HG03342 (cell line): Measurements from ENCODE around the gene ARHGAP32.

ENCODE experiments used
- ATAC-seq: cut with Tn5 transposase; IDR thresholded peaks from one replicate; pipeline ENCODE4 v1.9.1; 2021; ENCODE audit warnings: mild to moderate bottlenecking, moderate library complexity; ENCODE audit not compliant: unreplicated experiment

Gene ARHGAP32

DNA sequence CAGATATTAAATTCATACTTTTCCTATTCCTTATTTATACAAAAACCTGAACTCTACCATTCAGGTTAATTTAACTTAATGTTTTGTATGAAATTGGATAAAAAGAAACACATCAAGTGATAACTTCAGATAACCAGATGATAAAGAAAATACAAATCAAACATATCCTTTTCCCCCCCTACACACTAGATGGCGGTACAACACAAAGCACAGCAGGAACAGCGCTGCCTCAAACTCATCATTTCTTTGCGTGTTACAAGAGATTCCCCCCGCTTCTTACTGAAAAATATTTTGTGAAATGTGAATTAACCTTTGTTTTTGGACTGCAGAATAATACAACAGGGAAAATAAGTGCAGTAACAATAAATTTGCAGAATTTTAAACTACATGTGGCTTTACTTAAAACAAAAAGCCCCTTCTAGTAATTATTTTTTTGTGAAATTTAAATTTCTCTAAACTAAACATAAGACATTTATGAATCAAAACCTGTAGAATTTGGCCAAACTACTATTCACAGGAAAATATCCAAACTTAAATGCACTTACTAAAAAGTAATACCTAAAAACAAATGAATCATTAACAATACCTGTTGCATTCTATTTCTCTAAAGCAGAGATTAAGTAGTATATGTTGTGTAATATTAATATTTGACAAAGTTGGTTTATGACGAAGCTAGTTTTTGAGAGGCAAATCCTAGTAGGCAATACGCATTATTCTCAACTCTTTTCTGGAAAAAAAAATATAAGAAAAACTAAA is 74.4 kb downstream of the ARHGAP32 start:
- peak; percentile 84 for ATAC-seq

DNA sequence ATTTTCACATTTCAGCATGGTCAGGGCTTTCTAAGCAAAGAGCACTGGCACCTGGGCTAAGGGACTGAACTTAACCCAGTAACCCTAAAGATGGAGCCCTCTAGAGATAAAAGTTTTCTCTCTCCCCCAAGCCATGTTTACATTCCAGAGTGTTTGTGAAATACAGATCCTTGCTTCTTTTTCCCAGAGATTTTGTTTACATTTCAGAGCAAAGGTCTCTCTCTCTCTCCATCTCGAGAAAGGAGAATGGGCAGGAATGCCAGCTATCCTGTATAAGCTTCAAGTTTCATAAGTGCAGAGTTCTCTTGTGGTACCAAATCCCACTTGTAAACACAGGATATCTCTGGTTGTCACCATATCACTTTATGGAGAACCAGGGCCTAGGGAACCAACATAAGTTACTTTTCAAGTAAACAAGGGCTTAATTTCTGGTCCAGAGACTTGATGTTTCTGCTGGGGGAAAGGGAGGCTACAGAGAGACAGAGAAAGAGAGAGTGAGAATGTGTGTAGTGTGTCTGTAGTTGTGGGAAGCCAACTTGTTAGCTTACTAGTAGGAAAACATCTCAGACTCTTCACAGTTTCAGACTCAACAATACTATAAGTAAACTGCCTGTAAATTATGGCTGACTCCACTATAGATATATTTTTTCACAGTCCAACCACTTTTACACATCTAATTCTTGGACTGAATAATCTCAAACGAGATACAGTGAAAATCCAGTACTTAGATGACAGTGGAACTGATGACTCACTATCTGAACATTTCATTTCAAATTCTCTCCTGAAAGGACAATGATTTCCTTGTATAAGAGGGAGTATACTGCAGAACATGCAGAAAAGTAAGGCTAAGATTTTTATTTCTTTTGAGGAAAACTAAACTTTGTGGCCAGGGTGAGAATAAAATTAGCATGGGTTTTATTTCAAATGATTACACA is 76.2 kb downstream of the ARHGAP32 start:
- ATAC-seq, result no peak

DNA sequence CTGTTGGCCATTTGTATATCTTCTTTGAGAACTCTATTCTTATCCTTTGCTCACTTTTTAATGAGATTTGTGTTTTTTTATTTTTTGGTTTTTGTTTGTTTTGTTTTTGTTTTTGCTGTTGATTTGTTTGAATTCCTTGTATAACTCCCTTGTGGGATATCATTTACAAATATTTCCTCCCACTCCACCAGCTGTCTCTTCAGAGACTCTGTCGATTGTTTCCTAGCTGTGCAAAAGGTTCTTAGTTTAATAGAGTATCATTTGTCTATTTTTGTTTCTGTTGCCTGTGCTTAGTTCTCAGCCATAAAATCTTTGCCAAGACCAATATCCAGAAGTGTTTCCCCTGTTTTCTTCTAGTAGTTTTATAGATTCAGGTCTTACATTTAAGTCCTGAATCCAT is 82.4 kb downstream of the ARHGAP32 start:
- ATAC-seq, result no peak

DNA sequence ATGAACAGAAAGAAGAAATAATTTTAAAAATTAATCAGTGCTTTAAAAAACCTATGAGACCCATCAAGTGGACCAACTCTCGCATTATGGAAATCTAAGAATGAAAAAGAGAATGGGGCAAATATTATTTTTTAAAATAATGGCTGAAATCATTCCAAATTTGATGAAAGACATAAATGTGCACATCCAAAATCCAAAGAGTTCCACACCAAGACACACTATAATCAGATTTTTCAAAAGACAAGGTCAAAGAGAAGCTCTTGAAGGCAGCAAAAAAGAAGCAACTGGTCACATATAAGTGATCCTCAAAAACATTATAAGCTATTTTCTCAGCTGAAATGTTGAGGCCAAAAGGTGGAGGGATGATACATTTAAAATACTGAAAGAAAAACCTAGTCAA is 85.3 kb downstream of the ARHGAP32 start:
- no peak for ATAC-seq

DNA sequence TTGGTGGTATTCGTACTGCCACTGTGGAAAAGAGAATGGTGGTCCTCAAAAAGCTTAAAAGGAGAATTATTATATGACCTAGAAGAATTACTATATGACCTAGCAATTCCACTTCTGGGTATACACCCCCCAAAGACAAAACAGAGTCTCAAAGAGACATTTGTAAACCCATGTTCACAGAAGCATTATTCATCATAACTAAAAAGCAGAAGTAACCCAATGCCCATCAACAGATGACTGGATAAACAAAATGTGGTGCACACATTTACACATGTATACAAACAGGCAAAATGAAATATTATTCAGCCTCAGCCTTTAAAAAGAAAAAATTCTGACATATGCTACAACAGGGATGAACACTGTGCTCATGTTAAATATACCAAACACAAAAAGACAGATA is 89.4 kb downstream of the ARHGAP32 start:
- no peak for ATAC-seq

DNA sequence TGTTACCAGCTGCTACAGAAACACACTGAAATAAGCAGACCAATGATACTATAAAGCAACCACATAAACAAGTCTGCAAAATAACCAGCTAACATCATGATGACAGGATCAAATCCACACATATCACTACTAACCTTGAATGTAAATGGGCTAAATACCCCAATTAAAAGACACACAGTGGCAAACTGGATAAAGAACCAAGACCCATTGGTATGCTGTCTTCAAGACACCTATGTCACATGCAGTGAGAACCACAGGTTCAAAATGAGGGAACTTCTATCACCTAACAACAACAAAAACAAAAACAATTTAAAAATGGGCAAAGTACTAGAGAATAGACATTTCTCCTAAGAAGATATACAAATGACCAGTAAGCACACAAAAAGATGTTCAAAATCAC is 89.9 kb downstream of the ARHGAP32 start:
- no peak for ATAC-seq

DNA sequence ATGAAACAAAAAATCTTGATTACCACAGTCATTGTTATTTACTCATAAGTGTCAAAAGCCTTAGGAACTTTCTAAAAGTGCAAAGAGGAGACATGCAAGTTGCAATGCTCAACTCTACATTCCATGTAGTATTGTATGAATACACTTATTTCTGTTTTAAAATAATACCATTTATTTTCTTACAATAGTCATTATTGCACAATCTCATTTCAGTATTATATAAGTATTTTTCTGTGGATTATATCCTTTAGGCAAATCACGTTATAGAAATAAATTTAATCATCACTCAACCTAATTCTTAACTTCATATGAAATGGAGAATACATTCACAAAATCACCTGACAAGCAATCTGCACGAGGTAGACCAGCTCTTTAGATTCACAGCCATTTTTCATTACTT is 98.8 kb downstream of the ARHGAP32 start:
- no peak for ATAC-seq

DNA sequence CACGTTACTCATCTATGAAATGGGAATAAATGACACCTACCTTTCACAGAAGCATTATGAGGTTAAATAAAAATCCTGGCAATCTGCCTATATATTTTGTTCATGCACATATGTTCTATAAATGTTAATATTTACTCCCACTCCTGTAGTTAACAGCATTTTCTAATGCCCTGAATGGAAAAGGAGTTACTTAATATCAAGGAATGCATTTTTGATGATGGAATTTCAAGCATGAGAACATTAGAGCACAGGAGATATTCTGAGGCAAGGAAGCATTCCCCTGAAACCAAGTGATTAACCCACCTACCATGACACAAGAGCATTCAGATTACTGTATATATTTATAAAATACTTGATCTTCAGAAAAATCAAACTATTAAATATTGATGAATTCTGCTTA is 102.1 kb downstream of the ARHGAP32 start:
- no peak for ATAC-seq

DNA sequence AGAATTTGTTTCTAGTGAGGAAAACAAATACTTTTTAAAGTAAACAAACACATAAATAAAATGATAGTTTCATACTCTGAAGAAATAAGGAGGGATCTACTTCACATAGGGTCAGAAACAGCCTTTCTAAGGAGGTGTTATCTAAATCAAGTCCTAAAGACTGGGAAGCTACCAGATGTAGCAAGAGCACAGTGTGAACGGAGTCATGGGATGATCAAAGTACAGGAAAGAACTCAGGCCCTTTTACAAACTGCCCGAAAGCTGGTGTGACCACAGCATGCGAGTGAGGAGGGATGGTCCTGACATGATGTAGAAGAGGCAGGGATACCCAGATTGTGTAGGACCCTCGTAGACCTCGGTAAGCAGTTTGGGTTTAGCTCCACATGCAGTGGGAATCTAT is 102.8 kb downstream of the ARHGAP32 start:
- ATAC-seq, result no peak

DNA sequence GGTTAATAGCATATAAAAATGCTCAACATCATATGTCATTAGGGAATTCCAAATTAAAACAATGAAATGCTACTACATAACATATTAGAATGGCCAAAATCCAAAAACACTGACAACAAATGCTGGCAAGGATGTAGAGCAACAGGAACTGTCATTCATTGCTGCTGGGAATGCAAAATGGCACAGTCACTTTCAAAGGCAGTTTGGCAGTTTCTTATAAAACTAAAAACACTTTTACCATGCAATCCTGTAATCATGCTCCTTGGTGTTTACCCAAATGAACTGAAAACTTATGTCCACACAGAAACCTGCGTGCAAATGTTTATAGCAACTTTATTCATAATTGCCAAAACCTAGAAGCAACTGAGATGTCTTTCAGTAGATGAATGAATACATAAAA is 105.1 kb downstream of the ARHGAP32 start:
- ATAC-seq, result no peak

DNA sequence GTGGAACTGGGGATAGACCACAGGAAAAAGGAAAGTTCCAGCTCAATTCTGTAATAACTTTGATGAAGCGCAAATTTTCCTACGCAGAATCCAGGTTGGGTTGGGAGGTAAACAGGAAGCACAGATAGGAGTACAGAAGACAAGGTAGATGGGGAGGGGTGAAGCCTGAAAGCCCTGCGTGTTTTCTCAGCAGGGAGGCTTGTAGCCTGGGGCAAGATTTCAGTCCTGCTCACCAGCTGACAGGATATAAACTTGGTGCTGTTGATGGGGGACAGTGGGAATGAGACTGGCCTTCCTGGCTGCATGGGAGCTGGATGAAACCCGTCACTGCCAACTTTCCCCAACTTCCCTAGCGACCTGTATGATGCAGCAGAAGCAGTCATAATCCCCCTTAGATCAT is 114.9 kb downstream of the ARHGAP32 start:
- ATAC-seq, result no peak

DNA sequence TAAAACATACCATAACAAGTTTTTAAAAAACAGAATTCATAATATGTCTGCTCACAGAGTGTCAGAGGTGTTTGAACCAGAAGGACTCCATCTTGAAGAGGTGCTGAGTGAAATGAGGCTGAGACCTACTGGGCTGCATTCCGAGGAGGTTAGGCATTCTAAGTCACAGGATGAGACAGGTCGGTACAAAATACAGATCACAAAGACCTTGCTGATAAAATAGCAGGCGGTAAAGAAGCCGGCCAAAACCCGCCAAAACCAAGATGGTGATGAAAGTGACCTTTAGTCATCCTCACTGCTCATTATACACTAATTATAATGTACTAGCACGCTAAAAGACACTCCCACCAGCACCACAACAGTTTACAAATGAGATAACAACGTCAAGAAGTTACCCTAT is 116.4 kb downstream of the ARHGAP32 start:
- no peak for ATAC-seq

DNA sequence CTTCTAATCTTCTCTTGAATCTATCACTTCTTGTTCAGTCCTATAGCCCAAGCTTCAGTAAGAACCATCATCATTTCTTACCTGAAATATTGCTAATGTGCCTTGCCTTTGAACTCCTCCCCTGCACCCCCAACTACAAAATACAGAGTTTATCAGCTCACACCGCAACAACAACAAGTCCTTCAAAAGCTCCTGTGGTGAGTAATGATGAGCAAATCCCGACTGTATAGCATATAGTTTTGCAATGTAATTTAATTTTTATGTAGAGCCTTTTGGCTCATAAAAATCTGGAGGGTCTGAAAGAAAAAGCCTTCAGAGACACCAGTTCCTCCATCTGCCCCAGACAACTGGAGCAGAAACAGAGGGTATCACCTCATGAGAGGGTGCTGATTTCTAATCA is 124.7 kb downstream of the ARHGAP32 start:
- ATAC-seq, result no peak

DNA sequence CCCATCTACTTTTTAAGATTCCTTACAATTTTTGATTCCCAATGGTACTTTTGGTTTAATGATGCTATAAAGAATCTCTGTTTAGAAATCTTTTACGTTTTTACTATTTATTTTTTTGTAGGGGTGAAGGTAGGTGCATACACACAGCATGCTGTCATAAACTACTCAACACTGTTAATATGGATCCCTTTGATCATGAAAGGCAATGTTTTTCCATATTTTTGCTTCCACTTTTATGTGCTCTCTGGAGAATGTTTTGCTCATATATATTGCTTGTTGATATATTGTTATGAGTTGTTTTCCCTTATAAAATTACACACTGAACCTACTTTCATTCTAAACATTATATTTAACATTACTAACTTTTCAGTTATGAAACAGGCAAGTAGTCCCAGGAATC is 125.9 kb downstream of the ARHGAP32 start:
- no peak for ATAC-seq

DNA sequence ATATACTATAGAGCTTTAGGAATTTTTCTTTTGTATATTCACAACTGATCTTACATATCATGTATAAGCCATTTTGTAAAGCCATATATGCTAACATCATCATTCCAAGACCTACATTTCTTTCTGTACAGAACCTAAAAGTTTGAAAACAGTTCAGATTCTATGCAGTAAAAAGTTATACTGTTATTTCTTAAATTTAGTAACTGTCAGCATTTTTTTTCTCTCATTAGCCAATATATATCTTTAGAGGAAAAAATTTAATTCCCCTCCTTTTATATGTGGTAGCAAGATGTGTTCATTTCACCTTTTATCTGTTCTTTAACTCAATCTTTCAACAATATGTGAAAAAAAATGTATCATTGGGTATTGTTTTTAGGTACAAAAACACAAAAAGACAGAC is 129.0 kb downstream of the ARHGAP32 start:
- ATAC-seq, result no peak

DNA sequence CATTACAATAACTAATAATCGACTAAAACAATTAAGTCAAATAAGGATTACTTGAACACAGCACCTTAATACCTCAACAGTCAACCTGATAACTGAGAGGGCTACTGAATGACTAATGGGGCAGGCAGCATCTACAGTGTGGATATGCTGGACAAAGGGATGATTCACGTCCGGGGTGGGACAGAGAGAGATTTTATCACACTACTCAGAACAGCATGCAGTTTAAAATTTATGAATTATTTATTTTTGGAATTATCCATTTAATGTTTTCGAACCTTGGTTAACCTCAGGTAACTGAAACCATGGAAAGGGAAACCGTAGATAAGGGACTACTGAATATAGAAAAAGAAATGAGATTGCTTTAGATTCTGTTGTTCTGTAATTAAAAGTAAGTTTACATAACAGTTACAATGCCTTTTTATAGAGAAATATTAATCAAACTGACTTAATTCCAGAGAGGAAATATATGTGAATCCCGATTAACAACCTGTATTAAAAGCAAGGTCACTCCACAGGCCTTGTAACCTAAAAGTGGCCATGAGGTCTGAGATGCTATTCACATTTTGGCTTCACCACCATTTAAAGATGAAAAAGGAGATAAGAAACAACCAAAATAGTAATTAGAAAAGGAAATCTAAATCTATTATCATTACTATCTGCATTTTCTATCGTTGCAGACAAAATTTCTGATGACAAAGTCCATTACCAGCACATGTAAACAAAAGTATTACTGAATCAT is 130.5 kb downstream of the ARHGAP32 start:
- no peak for ATAC-seq

DNA sequence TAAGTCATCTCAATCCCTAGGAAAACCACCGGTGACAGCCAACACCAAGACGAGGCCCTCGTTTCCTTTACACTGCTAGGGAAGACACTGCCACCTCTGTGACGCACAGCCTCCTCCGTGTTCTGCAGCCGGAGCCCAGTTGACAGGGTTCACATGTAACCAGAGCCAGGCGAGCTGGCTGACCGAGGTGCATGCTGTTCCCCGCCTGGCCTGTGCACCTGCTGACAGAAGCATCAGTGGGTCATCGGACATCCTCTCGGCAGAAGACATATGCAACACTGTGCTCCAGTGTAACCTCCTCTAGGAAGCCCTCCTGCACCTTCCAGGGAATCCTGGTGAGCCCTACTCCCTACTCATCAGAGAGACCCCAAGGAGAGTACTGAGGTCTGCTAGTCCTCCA is 135.2 kb downstream of the ARHGAP32 start:
- ATAC-seq, result no peak

DNA sequence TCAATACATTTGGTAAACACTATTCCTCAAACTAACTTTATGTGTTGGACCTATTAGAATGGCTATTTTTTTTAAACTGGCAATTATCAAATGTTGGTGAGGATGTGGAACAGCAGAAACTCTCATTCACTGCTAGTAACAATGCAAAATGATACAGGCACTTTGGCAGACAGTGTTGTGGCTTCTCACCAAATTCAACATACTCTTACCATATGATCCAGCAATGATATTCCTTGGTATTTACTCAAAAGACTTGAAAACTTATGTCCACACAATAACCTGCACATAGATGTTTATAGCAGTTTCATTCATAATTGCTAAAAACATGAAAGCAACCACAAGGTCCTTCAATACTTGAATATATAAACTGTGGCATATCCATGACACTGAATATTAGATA is 136.9 kb downstream of the ARHGAP32 start:
- ATAC-seq, result no peak

DNA sequence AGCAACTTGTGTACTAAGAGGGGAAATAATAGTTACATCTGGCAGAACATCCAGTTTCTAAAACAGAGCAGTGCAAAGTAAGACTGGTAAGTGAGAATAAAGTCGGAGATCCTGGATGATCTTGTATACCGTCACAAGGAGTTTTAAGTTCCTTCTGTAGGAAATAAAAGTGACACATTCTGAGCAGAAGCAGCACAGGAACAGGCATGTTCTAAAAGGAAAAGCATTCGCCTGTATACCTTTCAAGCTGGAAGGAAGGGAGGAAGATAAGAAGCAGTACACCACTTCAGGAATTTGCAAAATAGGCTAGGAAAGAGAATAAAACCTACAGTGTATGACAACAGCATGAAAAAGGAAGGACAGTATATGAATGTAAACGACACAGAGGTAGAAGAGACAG is 143.2 kb downstream of the ARHGAP32 start:
- no peak for ATAC-seq

DNA sequence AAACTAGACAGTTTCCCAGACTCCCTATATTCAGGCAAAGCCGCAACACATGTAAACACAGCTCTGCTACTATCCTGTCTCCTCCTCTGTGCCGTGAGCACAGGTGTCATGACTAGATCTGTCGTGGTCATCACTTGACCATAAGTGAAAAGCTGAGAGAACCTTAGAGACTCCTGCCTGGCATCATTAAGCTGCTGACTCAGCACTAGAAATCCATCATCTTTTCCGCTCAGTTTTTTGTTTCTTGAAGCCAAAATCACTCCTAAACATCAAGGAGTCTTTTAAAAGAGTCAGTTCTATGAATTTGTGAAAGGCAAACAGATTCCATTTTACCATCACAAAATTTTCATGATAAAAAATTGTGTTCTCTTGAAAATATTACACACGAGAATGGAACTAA is 147.0 kb downstream of the ARHGAP32 start:
- no peak for ATAC-seq

DNA sequence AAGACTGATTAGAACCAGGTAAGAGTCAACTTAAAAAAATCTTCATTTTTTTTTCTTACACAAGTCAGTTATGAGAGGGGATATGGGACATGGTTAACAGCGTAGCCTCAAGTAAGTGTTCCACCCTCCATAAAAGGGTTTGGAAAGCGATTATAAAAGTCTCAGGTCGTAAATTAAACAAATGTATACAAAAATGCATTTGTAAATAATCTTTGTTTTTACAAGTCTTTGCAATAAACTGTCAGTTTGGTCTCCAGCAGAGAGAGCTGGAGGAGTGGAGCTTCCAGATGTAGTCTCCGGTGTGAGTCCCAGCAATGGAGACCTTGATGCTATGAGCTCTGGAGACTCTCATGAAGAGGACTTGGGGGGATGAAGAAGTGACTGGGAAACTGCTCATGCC is 149.6 kb downstream of the ARHGAP32 start:
- ATAC-seq, result no peak

DNA sequence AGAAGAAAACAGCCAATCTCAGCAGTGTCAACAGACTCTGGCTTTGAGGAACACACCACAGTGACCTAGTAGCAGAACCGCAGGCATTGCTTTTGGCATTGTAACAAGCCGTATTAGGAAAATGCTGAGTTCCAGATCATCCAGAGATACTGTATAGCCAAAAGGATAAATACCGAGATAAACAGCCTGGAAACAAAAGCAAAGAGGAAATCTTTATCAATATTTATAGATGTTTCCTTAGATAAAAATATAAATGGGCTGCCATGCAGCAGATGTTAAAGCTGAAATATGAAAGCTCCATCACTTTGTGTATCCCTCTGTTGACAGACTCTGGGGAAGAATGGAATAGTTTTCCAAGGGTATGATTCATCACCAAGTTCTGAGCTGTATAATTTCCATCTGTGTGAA is 150.5 kb downstream of the ARHGAP32 start:
- ATAC-seq, result no peak
